Measurements from ENCODE around the gene RNF44.

GRCh38 chr5:176575066-176575465 lies 37.9 kb upstream of the RNF44 start:
- TF ChIP-seq REST (IDR thresholded peaks at IDR 0.05; ENCODE audit: insufficient read depth in 1 of 2, low read depth in 2 of 2, low read length in 2 of 2) (no peak), POLR2AphosphoS5 (IDR thresholded peaks at IDR 0.05; ENCODE audit: low read depth, low read length) (no peak), TAF1 (IDR thresholded peaks at IDR 0.05; ENCODE audit: borderline replicate concordance, insufficient read depth, low read length) (no peak)
